Fibroblast of lung (primary cell): ENCODE results near the gene TOPAZ1.

Experiments used
- EZH2 ChIP-seq: IDR thresholded peaks from 2 replicates; pipeline ENCODE4 v1.5.1; 2012; ENCODE audit warnings: low read length, control low read depth, mild to moderate bottlenecking; ENCODE audit errors: missing control alignments
- TF ChIP-seq, protein P1 (sequence below), 2 donors: IDR thresholded peaks in 1 of 2; conservative IDR thresholded peaks in 1 of 2; 1 replicate in 1 of 2; 2 replicates in 1 of 2; pipeline ENCODE4 v1.5.1; 2011 to 2012; ENCODE audit warnings: low read length in 2 of 2, control low read depth in 1 of 2, inconsistent platforms in 1 of 2, low read depth in 1 of 2, mild to moderate bottlenecking in 1 of 2

DNA sequence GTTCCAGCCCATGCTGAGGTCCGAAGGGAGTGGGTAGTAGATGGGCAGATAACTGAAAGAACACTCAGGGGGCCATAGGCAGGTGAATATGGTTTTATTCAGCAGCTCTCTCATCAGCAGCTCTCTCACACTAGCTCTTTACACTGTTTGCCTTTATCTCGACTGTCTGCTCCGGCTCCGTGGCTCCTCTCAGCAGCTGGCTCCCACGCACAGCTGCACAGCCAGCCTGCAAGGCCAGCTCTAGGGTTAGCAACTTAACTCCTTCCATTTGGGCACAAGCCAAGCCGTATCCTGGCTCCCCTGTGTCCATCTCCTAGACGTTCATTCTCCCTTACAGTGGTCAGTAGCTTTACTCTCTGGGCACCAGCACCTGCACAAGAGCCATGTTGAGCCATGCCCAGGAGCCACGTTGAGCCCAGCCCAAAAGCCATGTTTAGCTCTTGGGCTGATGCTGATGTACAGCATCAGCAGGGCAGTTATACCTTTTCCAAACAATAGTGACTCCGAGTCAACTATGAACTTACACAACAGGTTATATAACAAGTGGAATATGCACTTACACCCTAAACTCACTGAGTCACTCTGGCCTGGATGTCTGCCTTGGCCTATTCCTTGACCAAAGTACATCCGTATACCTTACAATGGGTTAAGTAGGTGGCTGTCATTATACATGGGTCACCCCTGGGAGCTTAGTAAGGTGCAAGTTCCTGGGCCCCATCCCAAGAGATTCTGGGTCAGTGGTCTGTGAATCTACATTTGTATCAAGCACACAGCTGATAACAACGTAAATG, 34.6 kb upstream of the TOPAZ1 start:
- TF ChIP-seq, protein P1, sequence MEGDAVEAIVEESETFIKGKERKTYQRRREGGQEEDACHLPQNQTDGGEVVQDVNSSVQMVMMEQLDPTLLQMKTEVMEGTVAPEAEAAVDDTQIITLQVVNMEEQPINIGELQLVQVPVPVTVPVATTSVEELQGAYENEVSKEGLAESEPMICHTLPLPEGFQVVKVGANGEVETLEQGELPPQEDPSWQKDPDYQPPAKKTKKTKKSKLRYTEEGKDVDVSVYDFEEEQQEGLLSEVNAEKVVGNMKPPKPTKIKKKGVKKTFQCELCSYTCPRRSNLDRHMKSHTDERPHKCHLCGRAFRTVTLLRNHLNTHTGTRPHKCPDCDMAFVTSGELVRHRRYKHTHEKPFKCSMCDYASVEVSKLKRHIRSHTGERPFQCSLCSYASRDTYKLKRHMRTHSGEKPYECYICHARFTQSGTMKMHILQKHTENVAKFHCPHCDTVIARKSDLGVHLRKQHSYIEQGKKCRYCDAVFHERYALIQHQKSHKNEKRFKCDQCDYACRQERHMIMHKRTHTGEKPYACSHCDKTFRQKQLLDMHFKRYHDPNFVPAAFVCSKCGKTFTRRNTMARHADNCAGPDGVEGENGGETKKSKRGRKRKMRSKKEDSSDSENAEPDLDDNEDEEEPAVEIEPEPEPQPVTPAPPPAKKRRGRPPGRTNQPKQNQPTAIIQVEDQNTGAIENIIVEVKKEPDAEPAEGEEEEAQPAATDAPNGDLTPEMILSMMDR (conservative IDR thresholded peaks at IDR 0.05 in 1 of 2, IDR thresholded peaks at IDR 0.05 in 1 of 2; ENCODE audit: low read depth in 1 of 2, low read length in 2 of 2) = no peak
- TF ChIP-seq EZH2 = no peak
